Panc1 (cell line): ENCODE measurements around the gene GPC2. TPM values are rescaled to one million over a fixed set of nuclear protein-coding genes. Genes with fewer than 3 reads are reported as not detected.

ENCODE experiments used
- ATAC-seq: fragments of 200-7000 bp; cut with Tn5 transposase; 2 replicates; pipeline ENCODE4 v1.9.1; 2020; ENCODE audit warnings: mild to moderate bottlenecking, moderate library complexity
- BruUV-seq: library from RNA; stranded (reverse); fragments of 400-500 nt; replicated peaks from 2 replicates; lab custom pipeline; 2021; lab: Mats Ljungman, UMichigan
- CTCF ChIA-PET: fragments of 300-600 bp; sonication (Branson Sonifier 250); formaldehyde crosslinking; loops from one replicate; lab custom pipeline; 2022; ENCODE audit warnings: antibody characterized with exemption; lab: Charles Lee
- POLR2A ChIA-PET: fragments of 300-600 bp; sonication (Branson Sonifier 250); formaldehyde crosslinking; loops from one replicate; lab custom pipeline; 2022; ENCODE audit warnings: antibody characterized with exemption; lab: Charles Lee
- DNase-seq: peaks from one replicate; pipeline ENCODE4 v3.0.0-alpha.2; 2010; ENCODE audit warnings: low read depth, low spot score
- H3K27ac ChIP-seq: 2 replicates; pipeline ENCODE4 v1.5.1; 2011; ENCODE audit warnings: mild to moderate bottlenecking, low read length, inconsistent platforms
- H3K27me3 ChIP-seq: fragments of 200-500 bp; sonication (Bioruptor generic); 2 replicates; pipeline ENCODE4 v1.6.0; 2014; ENCODE audit warnings: low read length, inconsistent platforms; ENCODE audit not compliant: control insufficient read depth, insufficient read depth
- H3K36me3 ChIP-seq: fragments of 200-500 bp; sonication (Bioruptor generic); 2 replicates; pipeline ENCODE4 v1.5.1; 2014; ENCODE audit warnings: inconsistent platforms, mild to moderate bottlenecking, low read length, moderate library complexity; ENCODE audit not compliant: control insufficient read depth, insufficient read depth
- H3K4me1 ChIP-seq: 2 replicates; pipeline ENCODE4 v1.5.1; 2011; ENCODE audit warnings: inconsistent platforms, mild to moderate bottlenecking, low read length, moderate library complexity; ENCODE audit not compliant: control insufficient read depth, insufficient read depth
- H3K4me3 ChIP-seq, 2 experiments: 2 replicates each; pipeline ENCODE4 v1.5.1; 2011 to 2012; ENCODE audit warnings: low read depth in 2 of 2, low read length in 2 of 2, mild to moderate bottlenecking in 2 of 2, inconsistent platforms in 1 of 2, moderate library complexity in 1 of 2
- H3K9me3 ChIP-seq: fragments of 200-500 bp; sonication (Bioruptor generic); 2 replicates; pipeline ENCODE4 v1.5.1; 2014; ENCODE audit warnings: low read depth, mild to moderate bottlenecking, inconsistent platforms, low read length, moderate library complexity; ENCODE audit not compliant: control insufficient read depth, insufficient read depth
- POLR2AphosphoS5 ChIP-seq: IDR thresholded peaks from 2 replicates; pipeline ENCODE4 v1.6.1; 2012; ENCODE audit warnings: mild to moderate bottlenecking, low read depth, low read length, moderate library complexity
- SIN3A ChIP-seq: IDR thresholded peaks from 2 replicates; pipeline ENCODE4 v1.6.1; 2012; ENCODE audit warnings: low read depth, mild to moderate bottlenecking, low read length, moderate library complexity, borderline replicate concordance; ENCODE audit not compliant: insufficient read depth
- TCF7L2 ChIP-seq: IDR thresholded peaks from 2 replicates; pipeline ENCODE4 v1.6.1; 2011; ENCODE audit warnings: mild to moderate bottlenecking, low read depth, low read length, inconsistent platforms
- in situ Hi-C: cut with HindIII; loops from 2 replicates; pipeline ENCODE4 v1.10.0; 2016; ENCODE audit warnings: low sequenced_read_pairs, low pct_unique_long_range_greater_than_20kb
- intact Hi-C: fragments of 100-400 bp; cut with micrococcal nuclease; formaldehyde crosslinking; loops from one replicate; pipeline ENCODE4 v1.10.0; 2022; ENCODE audit not compliant: unreplicated experiment
- total RNA-seq: library from RNA; stranded (reverse); gene quantifications from one replicate; pipeline ENCODE4 v1.2.1, GENCODE V29; 2021; ENCODE audit not compliant: unreplicated experiment
- TF ChIP-seq, protein P1 (sequence below): fragments of 450-650 bp; IDR thresholded peaks from 2 replicates; pipeline ENCODE4 v1.5.1; 2017; ENCODE audit warnings: mild to moderate bottlenecking
- TF ChIP-seq, protein P2 (sequence below), 2 experiments: IDR thresholded peaks; 2 replicates each; pipeline ENCODE4 v1.6.1; 2011 to 2012; ENCODE audit warnings: low read depth in 2 of 2, control low read depth in 1 of 2, low read length in 1 of 2, mild to moderate bottlenecking in 1 of 2, moderate library complexity in 1 of 2; ENCODE audit not compliant: insufficient read depth in 1 of 2

GPC2 gene
- total RNA-seq, 1 experiment from 2014 or later, result 7.9 TPM

DNA sequence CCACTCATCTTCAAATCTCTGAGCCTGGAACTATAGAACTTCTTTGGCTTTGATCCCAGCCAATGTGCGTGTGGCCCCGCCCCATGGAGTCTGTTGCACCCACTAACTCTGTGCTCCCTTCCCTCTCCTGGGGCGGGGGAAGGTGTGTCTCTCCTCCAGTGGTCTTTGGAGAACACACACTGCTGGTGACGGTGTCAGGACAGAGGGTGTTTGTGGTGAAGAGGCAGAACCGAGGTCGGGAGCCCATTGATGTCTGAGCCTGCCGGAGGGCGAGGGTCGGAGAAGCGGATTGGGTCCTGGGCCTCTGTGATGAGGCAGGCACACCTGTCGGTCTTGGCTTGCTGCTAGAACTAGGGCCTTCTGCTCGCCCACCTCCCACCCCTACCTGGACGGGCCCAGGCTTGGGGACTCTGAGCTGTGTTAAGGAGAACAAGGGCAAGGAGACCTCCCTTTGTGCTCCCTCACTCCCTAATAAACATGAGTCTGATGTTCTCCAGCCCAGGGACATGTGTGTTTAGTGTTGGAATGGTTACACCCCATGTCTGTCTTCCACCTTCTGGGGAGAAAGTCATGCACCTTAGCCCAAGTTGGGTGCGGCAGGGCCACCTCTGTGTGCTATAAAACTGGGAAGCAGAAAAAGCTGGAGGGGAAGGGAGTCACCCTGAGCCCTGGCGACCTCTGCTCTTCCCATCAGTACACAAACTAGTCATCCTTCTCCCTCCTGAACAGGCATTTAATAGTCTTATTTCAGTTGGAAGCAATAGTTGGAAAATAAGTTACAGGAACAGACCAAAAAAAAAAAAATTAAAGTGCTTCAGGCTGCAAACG, 23.3 kb downstream of the GPC2 start:
- DNase-seq (no peak), ATAC-seq (no peak)
- peak overlapping the region; percentile 42; the same call in 1 of the 2 replicates for H3K27ac ChIP-seq
- peaks cover 6% of the 10 kb centered on the region for H3K36me3 ChIP-seq
- TF ChIP-seq TCF7L2, result peak; percentile 46; the same call in 1 of the 2 replicates
- TF ChIP-seq, protein P1, sequence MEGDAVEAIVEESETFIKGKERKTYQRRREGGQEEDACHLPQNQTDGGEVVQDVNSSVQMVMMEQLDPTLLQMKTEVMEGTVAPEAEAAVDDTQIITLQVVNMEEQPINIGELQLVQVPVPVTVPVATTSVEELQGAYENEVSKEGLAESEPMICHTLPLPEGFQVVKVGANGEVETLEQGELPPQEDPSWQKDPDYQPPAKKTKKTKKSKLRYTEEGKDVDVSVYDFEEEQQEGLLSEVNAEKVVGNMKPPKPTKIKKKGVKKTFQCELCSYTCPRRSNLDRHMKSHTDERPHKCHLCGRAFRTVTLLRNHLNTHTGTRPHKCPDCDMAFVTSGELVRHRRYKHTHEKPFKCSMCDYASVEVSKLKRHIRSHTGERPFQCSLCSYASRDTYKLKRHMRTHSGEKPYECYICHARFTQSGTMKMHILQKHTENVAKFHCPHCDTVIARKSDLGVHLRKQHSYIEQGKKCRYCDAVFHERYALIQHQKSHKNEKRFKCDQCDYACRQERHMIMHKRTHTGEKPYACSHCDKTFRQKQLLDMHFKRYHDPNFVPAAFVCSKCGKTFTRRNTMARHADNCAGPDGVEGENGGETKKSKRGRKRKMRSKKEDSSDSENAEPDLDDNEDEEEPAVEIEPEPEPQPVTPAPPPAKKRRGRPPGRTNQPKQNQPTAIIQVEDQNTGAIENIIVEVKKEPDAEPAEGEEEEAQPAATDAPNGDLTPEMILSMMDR, result no peak
- H3K9me3 ChIP-seq, result no peaks in the 10 kb centered on the region
- in situ Hi-C loops (no loop called here), intact Hi-C loops (no loop called here)
- BruUV-seq, result no TSS peak
- H3K27me3 ChIP-seq, result no peaks in the 10 kb centered on the region
- H3K4me3 ChIP-seq, result no peak overlapping the region
- peaks cover 49% of the 10 kb centered on the region for H3K4me1 ChIP-seq
- CTCF ChIA-PET, result no interaction called here
- POLR2A ChIA-PET, result interaction anchor here (0.6 kb wide), 3 partner anchors 13 to 52 kb away, joined by 3 to 8 read pairs (median 4); partner anchors contain the start of gene AP4M1

DNA sequence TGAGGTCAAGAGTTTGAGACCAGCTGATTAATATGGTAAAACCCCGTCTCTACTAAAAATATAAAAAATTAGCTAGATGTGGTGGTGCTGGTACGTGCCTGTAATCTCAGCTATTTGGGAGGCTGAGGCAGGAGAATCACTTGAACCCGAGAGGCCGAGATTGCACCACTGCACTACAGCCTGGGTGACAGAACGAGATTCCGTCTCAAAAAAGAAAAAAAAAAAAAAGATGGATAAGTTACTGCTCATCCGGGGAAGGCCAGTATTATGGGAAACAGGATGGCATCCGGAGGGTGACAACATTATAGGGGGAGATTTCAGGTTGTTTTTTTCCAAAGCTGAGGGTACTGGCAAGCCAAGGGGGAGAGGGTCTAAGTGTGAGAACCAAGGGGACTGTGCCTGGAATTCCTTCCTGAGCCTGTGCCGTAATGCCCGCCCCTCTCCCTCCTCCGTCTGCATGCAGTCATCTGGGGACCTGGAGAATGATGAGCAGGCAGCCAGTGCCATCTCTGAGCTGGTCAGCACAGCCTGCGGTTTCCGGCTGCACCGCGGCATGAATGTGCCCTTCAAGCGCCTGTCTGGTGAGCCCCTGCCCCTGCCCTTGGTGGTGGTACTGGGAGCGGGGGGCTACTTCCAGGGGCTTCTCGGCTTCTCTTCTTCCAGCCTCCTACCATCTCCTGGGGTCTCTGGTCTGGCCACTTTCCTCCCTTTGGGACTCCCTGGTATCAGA, 24.1 kb downstream of the GPC2 start:
- intact Hi-C loops, result no loop called here
- in situ Hi-C loops, result no loop called here

More for the DNA sequence above, 24.1 kb downstream of the GPC2 start:
- ATAC-seq (no peak), DNase-seq (no peak)
- CTCF ChIA-PET, result no interaction called here
- Histone ChIP-seq H3K27ac (peak overlapping the region; percentile 24; the same call in 1 of the 2 replicates), H3K9me3 (no peaks in the 10 kb centered on the region), H3K4me1 (peaks cover 49% of the 10 kb centered on the region), H3K4me3 (no peak overlapping the region), H3K36me3 (peaks cover 6% of the 10 kb centered on the region), H3K27me3 (no peaks in the 10 kb centered on the region)
- no TSS peak for BruUV-seq
- TF ChIP-seq, protein P1, result no peak
- no peak for TF ChIP-seq TCF7L2
- TF ChIP-seq SIN3A, result no peak
- TF ChIP-seq, protein P2, sequence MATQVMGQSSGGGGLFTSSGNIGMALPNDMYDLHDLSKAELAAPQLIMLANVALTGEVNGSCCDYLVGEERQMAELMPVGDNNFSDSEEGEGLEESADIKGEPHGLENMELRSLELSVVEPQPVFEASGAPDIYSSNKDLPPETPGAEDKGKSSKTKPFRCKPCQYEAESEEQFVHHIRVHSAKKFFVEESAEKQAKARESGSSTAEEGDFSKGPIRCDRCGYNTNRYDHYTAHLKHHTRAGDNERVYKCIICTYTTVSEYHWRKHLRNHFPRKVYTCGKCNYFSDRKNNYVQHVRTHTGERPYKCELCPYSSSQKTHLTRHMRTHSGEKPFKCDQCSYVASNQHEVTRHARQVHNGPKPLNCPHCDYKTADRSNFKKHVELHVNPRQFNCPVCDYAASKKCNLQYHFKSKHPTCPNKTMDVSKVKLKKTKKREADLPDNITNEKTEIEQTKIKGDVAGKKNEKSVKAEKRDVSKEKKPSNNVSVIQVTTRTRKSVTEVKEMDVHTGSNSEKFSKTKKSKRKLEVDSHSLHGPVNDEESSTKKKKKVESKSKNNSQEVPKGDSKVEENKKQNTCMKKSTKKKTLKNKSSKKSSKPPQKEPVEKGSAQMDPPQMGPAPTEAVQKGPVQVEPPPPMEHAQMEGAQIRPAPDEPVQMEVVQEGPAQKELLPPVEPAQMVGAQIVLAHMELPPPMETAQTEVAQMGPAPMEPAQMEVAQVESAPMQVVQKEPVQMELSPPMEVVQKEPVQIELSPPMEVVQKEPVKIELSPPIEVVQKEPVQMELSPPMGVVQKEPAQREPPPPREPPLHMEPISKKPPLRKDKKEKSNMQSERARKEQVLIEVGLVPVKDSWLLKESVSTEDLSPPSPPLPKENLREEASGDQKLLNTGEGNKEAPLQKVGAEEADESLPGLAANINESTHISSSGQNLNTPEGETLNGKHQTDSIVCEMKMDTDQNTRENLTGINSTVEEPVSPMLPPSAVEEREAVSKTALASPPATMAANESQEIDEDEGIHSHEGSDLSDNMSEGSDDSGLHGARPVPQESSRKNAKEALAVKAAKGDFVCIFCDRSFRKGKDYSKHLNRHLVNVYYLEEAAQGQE (IDR thresholded peaks at IDR 0.05; ENCODE audit: insufficient read depth in 1 of 2, low read depth in 2 of 2, low read length in 1 of 2), result no peak
- no peak; the same call in none of the 2 replicates for TF ChIP-seq POLR2AphosphoS5
- POLR2A ChIA-PET, result interaction anchor here (0.6 kb wide), 2 partner anchors 12 to 43 kb away, joined by 3 to 4 read pairs; no protein-coding TSS in a partner anchor
